ENCODE data around the gene PDCD11. TPM values are rescaled to one million over a fixed set of nuclear protein-coding genes. Genes with fewer than 3 reads are reported as not detected.

Gene PDCD11
- total and polyA plus RNA-seq, 2 of the 8 experiments (the other 6 are each of a cell fraction or from before 2014, with no cell fraction given): 18.1 to 79.1 TPM

DNA sequence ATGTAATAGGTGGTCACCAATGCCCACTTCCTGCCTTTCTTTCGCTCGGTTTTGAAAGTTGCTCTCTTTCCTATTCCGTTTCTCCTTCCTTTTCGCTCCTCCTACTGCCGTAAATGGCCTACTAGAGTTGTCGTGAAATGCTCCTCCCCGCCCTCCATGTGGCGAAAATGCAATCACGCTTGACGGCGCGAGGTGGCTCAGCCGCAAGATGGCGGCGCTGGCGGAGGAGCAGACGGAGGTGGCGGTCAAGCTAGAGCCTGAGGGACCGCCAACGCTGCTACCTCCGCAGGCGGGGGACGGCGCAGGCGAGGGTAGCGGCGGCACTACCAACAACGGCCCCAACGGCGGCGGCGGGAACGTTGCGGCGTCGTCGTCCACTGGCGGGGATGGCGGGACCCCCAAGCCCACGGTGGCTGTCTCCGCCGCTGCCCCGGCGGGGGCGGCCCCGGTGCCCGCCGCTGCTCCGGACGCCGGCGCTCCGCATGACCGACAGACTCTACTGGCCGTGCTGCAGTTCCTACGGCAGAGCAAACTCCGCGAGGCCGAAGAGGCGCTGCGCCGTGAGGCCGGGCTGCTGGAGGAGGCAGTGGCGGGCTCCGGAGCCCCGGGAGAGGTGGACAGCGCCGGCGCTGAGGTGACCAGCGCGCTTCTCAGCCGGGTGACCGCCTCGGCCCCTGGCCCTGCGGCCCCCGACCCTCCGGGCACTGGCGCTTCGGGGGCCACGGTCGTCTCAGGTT, 28.5 kb upstream of the PDCD11 start, which contains the start of gene TAF5:
Gene TAF5 (plus strand): TSS at position 195 of the 737 bp plus-strand sequence. CDS start 14 bp downstream, at position 209.
- Histone ChIP-seq H3K18ac (ENCODE audit: extremely low read depth, low read length) (no peak within 1 kb of the TSS), H3K36me3 (ENCODE audit: control insufficient read depth in 2 of 4, insufficient read depth in 4 of 4, low read length in 3 of 4) (no peaks in the 10 kb centered on the region)
- POLR2A ChIA-PET (ENCODE audit: partially characterized antibody): interaction anchor here (0.6 to 3.0 kb wide), 7 partner anchors 9 to 205 kb away, joined by 3 to 14 read pairs (median 4); partner anchors contain the start of gene PCGF6
- TF ChIP-seq RFX5 (IDR thresholded peaks at IDR 0.05; ENCODE audit: borderline replicate concordance, low read depth, low read length): no peak
- no peak for TF ChIP-seq EP300 (IDR thresholded peaks at IDR 0.05; ENCODE audit: borderline replicate concordance in 1 of 2, low read depth in 2 of 2, low read length in 2 of 2)
- TF ChIP-seq BCL11A (IDR thresholded peaks at IDR 0.05; ENCODE audit: low read depth in 2 of 2, low read length in 2 of 2): no peak
- no peak for TF ChIP-seq SP2 (IDR thresholded peaks at IDR 0.05; ENCODE audit: low read length)
- peak; percentile 70; the same call in 1 of the 2 replicates for TF ChIP-seq CREB1 (IDR thresholded peaks at IDR 0.05)
- TF ChIP-seq, protein P1, sequence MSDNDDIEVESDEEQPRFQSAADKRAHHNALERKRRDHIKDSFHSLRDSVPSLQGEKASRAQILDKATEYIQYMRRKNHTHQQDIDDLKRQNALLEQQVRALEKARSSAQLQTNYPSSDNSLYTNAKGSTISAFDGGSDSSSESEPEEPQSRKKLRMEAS (IDR thresholded peaks at IDR 0.05): 0 out of 2 replicates have a peak, but pooled peaks have one; percentile 26
- peak in 1 of 2 experiments; percentile 83; a peak in 1 of 4 replicates for TF ChIP-seq HDAC2 (IDR thresholded peaks at IDR 0.05; ENCODE audit: borderline replicate concordance in 1 of 2, low read depth in 2 of 2, low read length in 2 of 2)
- peak; percentile 99 for TF ChIP-seq YY1 (IDR thresholded peaks at IDR 0.05; ENCODE audit: low read depth, low read length)
- no peak for TF ChIP-seq SIRT6 (IDR thresholded peaks at IDR 0.05; ENCODE audit: low read length)
- TF ChIP-seq POLR2AphosphoS5 (IDR thresholded peaks at IDR 0.05; ENCODE audit: low read depth, low read length): peak; percentile 81
- no peak for TF ChIP-seq NANOG (IDR thresholded peaks at IDR 0.05; ENCODE audit: insufficient read depth, low read depth, low read length, poor library complexity, severe bottlenecking)
- TF ChIP-seq SP4 (IDR thresholded peaks at IDR 0.05; ENCODE audit: low read length): no peak

More for the DNA sequence above, 28.5 kb upstream of the PDCD11 start, which contains the start of gene TAF5:
- Histone ChIP-seq H4K5ac (ENCODE audit: insufficient read length, low read depth, low read length) (peak within 1 kb of the TSS; percentile 89), H3K23ac (ENCODE audit: insufficient read length) (no peak within 1 kb of the TSS), H3K9me3 (ENCODE audit: insufficient read depth in 2 of 2, low read depth in 1 of 2, low read length in 1 of 2) (no peaks in the 10 kb centered on the region), H3K9ac (replicated peaks in 1 of 4; ENCODE audit: extremely low read depth in 1 of 4, low read depth in 3 of 4, low read length in 3 of 4) (peak within 1 kb of the TSS; percentile 51 to 89 (median 65); a peak in 6 of 7 replicates), H2BK15ac (ENCODE audit: low read length) (no peak within 1 kb of the TSS), H3K14ac (ENCODE audit: insufficient read length) (no peak within 1 kb of the TSS), H3K23me2 (ENCODE audit: low read depth, low read length) (no peaks in the 10 kb centered on the region), H3K4me3 (ENCODE audit: extremely low read depth in 1 of 4, insufficient read depth in 2 of 4, low read depth in 3 of 4, low read length in 4 of 4) (peak within 1 kb of the TSS; percentile 83 to 88 (median 86)), H4K20me1 (replicated peaks in 1 of 2; ENCODE audit: control insufficient read depth in 1 of 2, insufficient read depth in 2 of 2, low read length in 2 of 2) (no peaks in the 10 kb centered on the region), H3K79me2 (ENCODE audit: control insufficient read depth in 1 of 2, insufficient read depth in 2 of 2, low read length in 2 of 2) (peaks cover 0 to 8% of the 10 kb centered on the region in 2 experiments; a peak in 1 of 4 replicates), H3K56ac (replicated peaks; ENCODE audit: insufficient read length, low read depth, low read length) (no peak within 1 kb of the TSS), H2BK120ac (replicated peaks; ENCODE audit: low read depth, low read length) (no peak within 1 kb of the TSS), H4K8ac (ENCODE audit: extremely low read depth, insufficient read depth, low read length) (peak within 1 kb of the TSS; percentile 93; the same call in 1 of the 2 replicates), H3K4ac (replicated peaks; ENCODE audit: insufficient read length, low read depth, low read length) (no peak within 1 kb of the TSS), H3K4me2 (ENCODE audit: insufficient read depth in 1 of 2, low read depth in 2 of 2, low read length in 2 of 2) (peak within 1 kb of the TSS; percentile 59 to 63), H3K27me3 (replicated peaks in 1 of 4; ENCODE audit: control insufficient read depth in 3 of 4, extremely low read depth in 1 of 4, insufficient read depth in 3 of 4, low read length in 3 of 4) (no peaks in the 10 kb centered on the region), H2BK5ac (ENCODE audit: low read depth, low read length) (peak within 1 kb of the TSS; percentile 47; the same call in 1 of the 2 replicates), H2AK5ac (ENCODE audit: low read depth, low read length) (no peak within 1 kb of the TSS), H3K4me1 (replicated peaks in 1 of 4; ENCODE audit: control insufficient read depth in 3 of 4, insufficient read depth in 4 of 4, low read length in 3 of 4) (no peaks in the 10 kb centered on the region), H2BK20ac (ENCODE audit: low read length) (no peak within 1 kb of the TSS), H2AFZ (ENCODE audit: low read length) (peak within 1 kb of the TSS; percentile 68; the same call in 1 of the 2 replicates), H2BK12ac (ENCODE audit: low read depth, low read length) (no peak within 1 kb of the TSS), H3K79me1 (ENCODE audit: low read depth, low read length) (no peaks in the 10 kb centered on the region), H4K91ac (replicated peaks; ENCODE audit: insufficient read length, low read length) (peak within 1 kb of the TSS; percentile 60), H3K27ac (ENCODE audit: low read depth, low read length) (no peak within 1 kb of the TSS; the same call in 1 of the 2 replicates)
- FAIRE-seq: no peak
- 2% methylated on average over 81 of the region's 81 CpGs; no CpG with 5 or more reads in 1 of the 2 experiments for WGBS, 2 experiments (ENCODE audit: extremely low coverage in 1 of 2, insufficient coverage in 1 of 2, insufficient read length in 1 of 2, insufficient replicate concordance in 2 of 2, low coverage in 1 of 2, low lambda C conversion rate in 2 of 2, missing lambda C conversion rate in 1 of 2)
- peak; percentile 77 to 89 for DNase-seq (ENCODE audit: low read depth in 1 of 2, low spot score in 2 of 2)
- CTCF ChIA-PET (ENCODE audit: partially characterized antibody): interaction anchor here (0.8 to 1.0 kb wide), 2 partner anchors 14 to 171 kb away, joined by 3 read pairs; no protein-coding TSS in a partner anchor
